Skeletal muscle satellite cell (primary cell): ENCODE measurements around the gene RIMBP3C. TPM values are rescaled to one million over a fixed set of nuclear protein-coding genes. Genes with fewer than 3 reads are reported as not detected.
"Not testable (repeated sequence)": the region's sequence is repeated elsewhere in the genome, so short reads cannot be mapped to it uniquely, and the experiment has no call there.

ENCODE experiments used
- H3K27me3 ChIP-seq: 2 replicates; pipeline ENCODE4 v1.7.0; 2013; ENCODE audit warnings: low read length; ENCODE audit not compliant: control insufficient read depth, insufficient read depth
- H3K36me3 ChIP-seq: 2 replicates; pipeline ENCODE4 v1.7.0; 2013; ENCODE audit warnings: mild to moderate bottlenecking, control low read depth, low read length; ENCODE audit not compliant: insufficient read depth
- H3K4me1 ChIP-seq: 2 replicates; pipeline ENCODE4 v1.7.0; 2013; ENCODE audit warnings: low read length; ENCODE audit not compliant: control insufficient read depth, insufficient read depth
- H3K4me2 ChIP-seq: 2 replicates; pipeline ENCODE4 v1.7.0; 2013; ENCODE audit warnings: mild to moderate bottlenecking, low read length
- H3K4me3 ChIP-seq: 2 replicates; pipeline ENCODE4 v1.7.0; 2013; ENCODE audit warnings: low read length
- H3K9ac ChIP-seq: 2 replicates; pipeline ENCODE4 v1.7.0; 2013; ENCODE audit warnings: mild to moderate bottlenecking, low read depth, low read length, moderate library complexity
- H3K9me3 ChIP-seq: replicated peaks from 2 replicates; pipeline ENCODE4 v1.7.0; 2013; ENCODE audit warnings: mild to moderate bottlenecking, control low read depth, low read length
- small RNA-seq: library from RNA; depleted of rRNA; stranded (forward); fragments of <200 nt; gene quantifications from one replicate; pipeline ENCODE3, GENCODE V24; 2012

RIMBP3C gene

DNA sequence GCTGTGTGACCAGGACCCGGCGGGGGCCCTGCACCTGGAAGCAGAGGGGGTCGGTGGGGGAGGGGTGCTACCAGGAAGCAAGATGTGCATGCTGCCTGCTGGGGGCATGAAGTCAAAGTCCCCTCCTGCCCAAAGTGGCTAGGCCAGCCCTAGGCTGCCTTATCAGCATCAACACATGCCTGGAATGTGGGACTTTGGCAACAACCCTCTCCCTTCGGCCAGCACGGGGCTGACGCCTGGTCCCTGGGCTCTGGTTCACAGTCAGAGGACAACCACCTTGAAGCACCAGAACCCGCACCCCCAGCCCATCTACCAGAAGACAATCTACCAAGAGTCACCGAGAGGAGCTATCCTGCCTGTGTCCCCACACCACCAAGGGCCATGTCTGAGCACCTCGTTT, 40.9 kb downstream of the RIMBP3C start:
- not testable (repeated sequence) for H3K9me3 ChIP-seq, H3K4me3 ChIP-seq, H3K9ac ChIP-seq, H3K36me3 ChIP-seq, H3K27me3 ChIP-seq, H3K4me2 ChIP-seq, H3K4me1 ChIP-seq

DNA sequence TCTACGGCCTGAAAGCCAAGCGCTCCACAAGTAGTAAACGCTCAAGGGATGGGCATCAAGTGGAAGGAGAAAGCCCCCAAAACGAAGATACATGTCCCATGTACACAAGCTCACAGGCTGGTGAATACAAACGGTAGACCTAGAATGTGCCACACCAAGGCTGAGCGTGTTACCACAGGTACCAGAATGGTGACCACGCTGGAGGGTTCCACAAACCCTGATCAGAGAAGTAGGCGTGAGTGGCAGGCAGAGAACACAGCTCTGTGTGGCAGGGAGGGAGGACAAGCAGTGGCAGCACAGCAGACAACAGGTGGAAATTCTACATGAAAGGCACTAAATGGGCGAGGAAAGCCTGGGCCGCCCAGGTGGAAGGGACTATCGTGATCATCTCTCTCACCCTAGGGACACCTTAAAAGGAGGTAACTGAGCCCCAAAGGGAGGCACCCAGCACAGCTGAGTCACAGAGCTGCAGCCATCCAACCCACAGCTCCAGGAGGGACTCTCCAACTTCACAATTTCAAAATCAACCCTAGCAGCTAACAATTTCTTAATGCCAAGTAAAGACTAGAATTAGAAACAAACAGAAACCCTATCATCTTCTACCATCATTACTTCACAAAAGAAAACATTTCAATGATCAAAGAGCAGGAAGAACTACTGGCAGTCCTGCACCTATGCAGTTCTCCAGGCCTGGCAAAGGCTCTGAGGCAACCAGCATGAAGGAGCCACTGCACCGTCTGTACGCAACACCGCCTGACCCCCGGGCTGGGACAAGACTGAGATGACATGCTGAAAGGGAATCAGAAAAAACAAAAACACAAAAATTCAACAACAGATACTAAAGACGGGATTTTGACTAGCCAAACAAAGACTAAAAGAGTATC, 51.4 kb downstream of the RIMBP3C start:
- H3K4me2 ChIP-seq, H3K4me1 ChIP-seq, H3K36me3 ChIP-seq, H3K9ac ChIP-seq, H3K4me3 ChIP-seq, H3K9me3 ChIP-seq, H3K27me3 ChIP-seq: not testable (repeated sequence)

DNA sequence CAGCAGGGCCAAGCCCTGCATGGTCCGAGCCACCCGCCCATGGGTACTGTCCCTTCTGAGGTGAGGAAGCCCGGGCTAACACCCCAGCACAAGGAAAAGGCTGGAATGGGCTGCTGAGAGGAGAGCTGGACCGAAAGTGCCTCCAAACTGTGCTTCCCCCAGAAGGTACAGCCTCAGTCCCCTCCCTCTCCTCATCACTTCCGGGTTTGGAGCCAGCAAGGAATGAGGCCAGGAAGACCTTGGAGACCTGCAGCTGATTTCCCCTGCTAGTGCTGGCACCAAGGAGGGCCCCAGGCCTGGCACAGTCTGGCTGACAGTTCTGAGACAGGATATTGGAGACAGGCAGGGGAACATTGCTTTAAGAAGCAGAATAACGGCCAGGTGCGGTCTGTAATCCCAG, 52.8 kb downstream of the RIMBP3C start:
- H3K9me3 ChIP-seq, H3K9ac ChIP-seq, H3K4me2 ChIP-seq, H3K4me1 ChIP-seq, H3K27me3 ChIP-seq, H3K4me3 ChIP-seq, H3K36me3 ChIP-seq: not testable (repeated sequence)

DNA sequence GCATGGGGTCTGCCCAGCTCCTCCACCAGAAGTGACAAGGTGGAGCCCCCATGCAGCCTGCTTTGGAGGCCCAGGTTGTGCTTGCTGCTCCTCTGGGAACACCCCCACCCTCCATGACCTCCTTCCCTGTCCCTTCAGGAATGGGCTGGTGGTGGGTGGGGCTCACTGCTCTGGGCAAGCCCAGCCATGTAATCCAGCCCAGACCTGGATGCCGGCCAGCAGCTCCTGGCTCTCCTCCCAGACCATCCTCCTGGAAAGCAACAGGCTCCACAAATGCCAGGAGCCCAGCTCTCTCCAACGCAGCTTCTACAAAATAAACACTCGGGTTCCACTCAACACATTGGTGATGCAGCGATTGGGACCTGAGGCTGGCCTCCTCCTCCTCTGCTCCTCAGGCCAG, 53.3 kb downstream of the RIMBP3C start:
- not testable (repeated sequence) for H3K9me3 ChIP-seq, H3K36me3 ChIP-seq, H3K9ac ChIP-seq, H3K4me1 ChIP-seq, H3K27me3 ChIP-seq, H3K4me3 ChIP-seq, H3K4me2 ChIP-seq

Small RNAs within 50 kb of the gene (small RNA-seq; reads per million reads assigned to genes)
- not detected for gene RF00492
- gene RN7SKP221, result not detected
